Neural cell (in vitro differentiated cells): ENCODE data around the gene FSIP1. TPM values are rescaled to one million over a fixed set of nuclear protein-coding genes. Genes with fewer than 3 reads are reported as not detected.

Experiments
- H2AFZ ChIP-seq: fragments of 200-600, 300-800 bp; sonication (generic), shearing (Covaris generic); 2 replicates; pipeline ENCODE4 v1.6.0; 2014; ENCODE audit warnings: low read depth, mild to moderate bottlenecking, antibody characterized with exemption, low read length, moderate library complexity
- H3F3A ChIP-seq: fragments of 200-600 bp; shearing (Covaris generic); 2 replicates; pipeline ENCODE4 v1.6.1; 2016; ENCODE audit warnings: mild to moderate bottlenecking, moderate library complexity, mixed read lengths, antibody characterized with exemption, low read length; ENCODE audit not compliant: insufficient read depth, poor library complexity, severe bottlenecking
- H3K27ac ChIP-seq: fragments of 200-600, 300-800 bp; sonication (generic), shearing (Covaris generic); 2 replicates; pipeline ENCODE4 v1.5.1; 2014; ENCODE audit warnings: mild to moderate bottlenecking, low read length, moderate library complexity
- H3K27me3 ChIP-seq: fragments of 300-800, 200-600 bp; sonication (generic), shearing (Covaris generic); 2 replicates; pipeline ENCODE4 v1.6.0; 2014; ENCODE audit warnings: mild to moderate bottlenecking, low read depth, low read length, moderate library complexity; ENCODE audit not compliant: insufficient read depth
- H3K36me3 ChIP-seq: fragments of 300-800, 200-600 bp; sonication (generic), shearing (Covaris generic); 2 replicates; pipeline ENCODE4 v1.5.1; 2014; ENCODE audit warnings: mild to moderate bottlenecking, antibody characterized with exemption, low read length, moderate library complexity; ENCODE audit not compliant: insufficient read depth
- H3K4me2 ChIP-seq: fragments of 300-800, 200-600 bp; sonication (generic), shearing (Covaris generic); 2 replicates; pipeline ENCODE4 v1.6.0; 2014; ENCODE audit warnings: mild to moderate bottlenecking, low read length
- H3K4me3 ChIP-seq: fragments of 300-800, 200-600 bp; sonication (generic), shearing (Covaris generic); 2 replicates; pipeline ENCODE4 v1.5.1; 2014; ENCODE audit warnings: mild to moderate bottlenecking, low read length, moderate library complexity
- H3K79me2 ChIP-seq: fragments of 200-600 bp; shearing (Covaris generic); replicated peaks from 2 replicates; pipeline ENCODE4 v1.6.0; 2014; ENCODE audit warnings: mild to moderate bottlenecking, low read length, moderate library complexity; ENCODE audit not compliant: insufficient read depth
- H3K9ac ChIP-seq: fragments of 300-800, 200-600 bp; sonication (generic), shearing (Covaris generic); 2 replicates; pipeline ENCODE4 v1.6.1; 2016; ENCODE audit warnings: mild to moderate bottlenecking, low read length, mixed read lengths
- H3K9me2 ChIP-seq: fragments of 200-600 bp; shearing (Covaris generic); 2 replicates; pipeline ENCODE4 v1.6.1; 2016; ENCODE audit warnings: mild to moderate bottlenecking, low read length, mixed read lengths; ENCODE audit not compliant: insufficient read depth
- H3K9me3 ChIP-seq: fragments of 200-600, 300-800 bp; sonication (generic), shearing (Covaris generic); 2 replicates; pipeline ENCODE4 v1.6.1; 2016; ENCODE audit warnings: mild to moderate bottlenecking, mixed run types, low read length, moderate library complexity, mixed read lengths
- H4K20me1 ChIP-seq: fragments of 200-600 bp; shearing (Covaris generic); 2 replicates; pipeline ENCODE4 v1.6.1; 2016; ENCODE audit warnings: mild to moderate bottlenecking, mixed run types; ENCODE audit not compliant: insufficient read depth
- EP300 ChIP-seq: fragments of 450-650 bp; conservative IDR thresholded peaks from 2 replicates; pipeline ENCODE4 v1.6.1; 2014; ENCODE audit warnings: antibody characterized with exemption, mild to moderate bottlenecking, moderate library complexity; ENCODE audit not compliant: poor library complexity, severe bottlenecking
- EZH2 ChIP-seq: fragments of 200-600, 300-800 bp; shearing (Covaris generic), sonication (generic); IDR thresholded peaks from 2 replicates; pipeline ENCODE4 v1.6.1; 2014; ENCODE audit warnings: antibody characterized with exemption, low read length, borderline replicate concordance, mild to moderate bottlenecking; ENCODE audit not compliant: insufficient read depth, poor library complexity, severe bottlenecking
- MXI1 ChIP-seq: fragments of 450-650 bp; conservative IDR thresholded peaks from 2 replicates; pipeline ENCODE4 v1.6.1; 2014; ENCODE audit warnings: antibody characterized with exemption, mild to moderate bottlenecking; ENCODE audit not compliant: poor library complexity, severe bottlenecking
- POLR2AphosphoS5 ChIP-seq: IDR thresholded peaks from 2 replicates; pipeline ENCODE4 v1.6.1; 2012
- RAD21 ChIP-seq: fragments of 450-650 bp; conservative IDR thresholded peaks from 2 replicates; pipeline ENCODE4 v1.6.1; 2014; ENCODE audit warnings: antibody characterized with exemption, mild to moderate bottlenecking, moderate library complexity
- SMC3 ChIP-seq: fragments of 450-650 bp; conservative IDR thresholded peaks from 2 replicates; pipeline ENCODE4 v1.6.1; 2014; ENCODE audit warnings: antibody characterized with exemption, mild to moderate bottlenecking, moderate library complexity; ENCODE audit not compliant: poor library complexity
- TAF1 ChIP-seq: IDR thresholded peaks from 2 replicates; pipeline ENCODE4 v1.6.1; 2012; ENCODE audit warnings: low read depth
- polyA plus RNA-seq: library from polyadenylated mRNA; depleted of rRNA; stranded (reverse); fragments of >200 nt; gene quantifications from 2 replicates; pipeline ENCODE4 v1.2.3, GENCODE V29; 2014
- TF ChIP-seq, protein P1 (sequence below): fragments of 450-650 bp; IDR thresholded peaks from 2 replicates; pipeline ENCODE4 v1.5.1; 2014; ENCODE audit warnings: antibody characterized with exemption, mild to moderate bottlenecking, moderate library complexity; ENCODE audit not compliant: poor library complexity, severe bottlenecking
- TF ChIP-seq, protein P2 (sequence below): IDR thresholded peaks from 2 replicates; pipeline ENCODE4 v1.6.1; 2012; ENCODE audit warnings: borderline replicate concordance

FSIP1 gene
- polyA plus RNA-seq, 1 donor from 2014 or later: 3.8 TPM

DNA sequence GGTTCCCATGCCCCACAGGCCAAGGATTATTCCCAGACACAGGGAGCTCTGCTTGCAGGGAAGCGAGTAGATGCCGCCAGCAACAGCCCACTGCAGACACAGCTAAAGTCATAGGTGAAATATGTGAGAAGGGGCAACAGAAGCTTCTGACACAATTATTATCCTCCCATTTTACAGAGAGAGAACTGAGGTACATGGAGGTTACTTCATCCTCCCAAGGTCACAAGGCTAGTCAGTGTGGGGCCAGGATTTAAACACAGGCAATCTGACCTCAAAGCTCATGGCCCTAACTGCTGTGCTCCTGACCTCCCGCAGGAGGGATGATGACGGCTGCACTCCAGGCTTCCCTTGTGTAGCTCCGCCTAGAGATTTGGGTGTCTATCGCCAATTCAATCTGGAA, 15.7 kb upstream of the FSIP1 start:
- no peak overlapping the region for H2AFZ ChIP-seq
- no peaks in the 10 kb centered on the region for H4K20me1 ChIP-seq
- no peak overlapping the region for H3K4me2 ChIP-seq

GRCh38 chr15:39797407-39797806, 14.8 kb upstream of the FSIP1 start:
- Histone ChIP-seq H3K27me3 (no peaks in the 10 kb centered on the region), H4K20me1 (no peaks in the 10 kb centered on the region), H3K79me2 (no peaks in the 10 kb centered on the region), H3K4me3 (no peak overlapping the region), H2AFZ (no peak overlapping the region), H3K4me2 (no peak overlapping the region), H3K27ac (no peak overlapping the region), H3K9me3 (no peaks in the 10 kb centered on the region), H3K36me3 (no peaks in the 10 kb centered on the region), H3K9ac (no peak overlapping the region), H3F3A (no peaks in the 10 kb centered on the region), H3K9me2 (no peaks in the 10 kb centered on the region)
- no peak for TF ChIP-seq EP300
- TF ChIP-seq, protein P1, sequence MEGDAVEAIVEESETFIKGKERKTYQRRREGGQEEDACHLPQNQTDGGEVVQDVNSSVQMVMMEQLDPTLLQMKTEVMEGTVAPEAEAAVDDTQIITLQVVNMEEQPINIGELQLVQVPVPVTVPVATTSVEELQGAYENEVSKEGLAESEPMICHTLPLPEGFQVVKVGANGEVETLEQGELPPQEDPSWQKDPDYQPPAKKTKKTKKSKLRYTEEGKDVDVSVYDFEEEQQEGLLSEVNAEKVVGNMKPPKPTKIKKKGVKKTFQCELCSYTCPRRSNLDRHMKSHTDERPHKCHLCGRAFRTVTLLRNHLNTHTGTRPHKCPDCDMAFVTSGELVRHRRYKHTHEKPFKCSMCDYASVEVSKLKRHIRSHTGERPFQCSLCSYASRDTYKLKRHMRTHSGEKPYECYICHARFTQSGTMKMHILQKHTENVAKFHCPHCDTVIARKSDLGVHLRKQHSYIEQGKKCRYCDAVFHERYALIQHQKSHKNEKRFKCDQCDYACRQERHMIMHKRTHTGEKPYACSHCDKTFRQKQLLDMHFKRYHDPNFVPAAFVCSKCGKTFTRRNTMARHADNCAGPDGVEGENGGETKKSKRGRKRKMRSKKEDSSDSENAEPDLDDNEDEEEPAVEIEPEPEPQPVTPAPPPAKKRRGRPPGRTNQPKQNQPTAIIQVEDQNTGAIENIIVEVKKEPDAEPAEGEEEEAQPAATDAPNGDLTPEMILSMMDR: no peak
- no peak for TF ChIP-seq RAD21
- no peak for TF ChIP-seq EZH2
- no peak for TF ChIP-seq TAF1
- TF ChIP-seq, protein P2, sequence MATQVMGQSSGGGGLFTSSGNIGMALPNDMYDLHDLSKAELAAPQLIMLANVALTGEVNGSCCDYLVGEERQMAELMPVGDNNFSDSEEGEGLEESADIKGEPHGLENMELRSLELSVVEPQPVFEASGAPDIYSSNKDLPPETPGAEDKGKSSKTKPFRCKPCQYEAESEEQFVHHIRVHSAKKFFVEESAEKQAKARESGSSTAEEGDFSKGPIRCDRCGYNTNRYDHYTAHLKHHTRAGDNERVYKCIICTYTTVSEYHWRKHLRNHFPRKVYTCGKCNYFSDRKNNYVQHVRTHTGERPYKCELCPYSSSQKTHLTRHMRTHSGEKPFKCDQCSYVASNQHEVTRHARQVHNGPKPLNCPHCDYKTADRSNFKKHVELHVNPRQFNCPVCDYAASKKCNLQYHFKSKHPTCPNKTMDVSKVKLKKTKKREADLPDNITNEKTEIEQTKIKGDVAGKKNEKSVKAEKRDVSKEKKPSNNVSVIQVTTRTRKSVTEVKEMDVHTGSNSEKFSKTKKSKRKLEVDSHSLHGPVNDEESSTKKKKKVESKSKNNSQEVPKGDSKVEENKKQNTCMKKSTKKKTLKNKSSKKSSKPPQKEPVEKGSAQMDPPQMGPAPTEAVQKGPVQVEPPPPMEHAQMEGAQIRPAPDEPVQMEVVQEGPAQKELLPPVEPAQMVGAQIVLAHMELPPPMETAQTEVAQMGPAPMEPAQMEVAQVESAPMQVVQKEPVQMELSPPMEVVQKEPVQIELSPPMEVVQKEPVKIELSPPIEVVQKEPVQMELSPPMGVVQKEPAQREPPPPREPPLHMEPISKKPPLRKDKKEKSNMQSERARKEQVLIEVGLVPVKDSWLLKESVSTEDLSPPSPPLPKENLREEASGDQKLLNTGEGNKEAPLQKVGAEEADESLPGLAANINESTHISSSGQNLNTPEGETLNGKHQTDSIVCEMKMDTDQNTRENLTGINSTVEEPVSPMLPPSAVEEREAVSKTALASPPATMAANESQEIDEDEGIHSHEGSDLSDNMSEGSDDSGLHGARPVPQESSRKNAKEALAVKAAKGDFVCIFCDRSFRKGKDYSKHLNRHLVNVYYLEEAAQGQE: no peak
- no peak for TF ChIP-seq POLR2AphosphoS5
- TF ChIP-seq SMC3: no peak
- TF ChIP-seq MXI1: no peak

More for the DNA sequence above, 15.7 kb upstream of the FSIP1 start:
- no peaks in the 10 kb centered on the region for H3K27me3 ChIP-seq
- H3F3A ChIP-seq: no peaks in the 10 kb centered on the region
- H3K9me3 ChIP-seq: no peaks in the 10 kb centered on the region
- H3K9me2 ChIP-seq: no peaks in the 10 kb centered on the region
- H3K9ac ChIP-seq: no peak overlapping the region
- no peaks in the 10 kb centered on the region for H3K79me2 ChIP-seq
- H3K36me3 ChIP-seq: no peaks in the 10 kb centered on the region
- H3K4me3 ChIP-seq: no peak overlapping the region
- TF ChIP-seq, protein P2: no peak
- TF ChIP-seq EP300: no peak
- no peak overlapping the region for H3K27ac ChIP-seq
